GM12892 (cell line): ENCODE measurements around the gene MYH15.

Experiments used
- POLR2A ChIP-seq: IDR thresholded peaks from 2 replicates; pipeline ENCODE4 v1.6.1; 2011; ENCODE audit warnings: low read depth, low read length, control low read depth
- POLR2AphosphoS5 ChIP-seq: IDR thresholded peaks from 2 replicates; pipeline ENCODE4 v1.6.1; 2011; ENCODE audit warnings: low read depth, low read length, control low read depth
- TAF1 ChIP-seq: IDR thresholded peaks from 2 replicates; pipeline ENCODE4 v1.6.1; 2011; ENCODE audit warnings: low read depth, mild to moderate bottlenecking, control low read depth, low read length, borderline replicate concordance

GRCh38 chr3:108409800-108410178, 100.6 kb downstream of the MYH15 start:
- TF ChIP-seq TAF1 = no peak
- no peak for TF ChIP-seq POLR2A
- no peak for TF ChIP-seq POLR2AphosphoS5
